KMS-11 (cell line): ENCODE measurements around the gene DPYSL5.
"Not testable (repeated sequence)": the region's sequence is repeated elsewhere in the genome, so short reads cannot be mapped to it uniquely, and the experiment has no call there.

Experiments used
- H2AFZ ChIP-seq: fragments of 200-600 bp; sonication (generic); 2 replicates; pipeline ENCODE4 v1.6.1; 2016; ENCODE audit warnings: antibody characterized with exemption, mixed run types, low read depth
- H3K27ac ChIP-seq: fragments of 200-600 bp; sonication (generic); 2 replicates; pipeline ENCODE4 v1.6.1; 2016; ENCODE audit warnings: mild to moderate bottlenecking, mixed run types
- H3K27me3 ChIP-seq: fragments of 200-600 bp; sonication (generic); 2 replicates; pipeline ENCODE4 v1.6.1; 2017; ENCODE audit warnings: mild to moderate bottlenecking, low read depth, mixed run types, moderate library complexity; ENCODE audit not compliant: insufficient read depth
- H3K36me3 ChIP-seq: fragments of 200-600 bp; sonication (generic); 2 replicates; pipeline ENCODE4 v1.6.1; 2017; ENCODE audit warnings: mild to moderate bottlenecking, mixed run types; ENCODE audit not compliant: insufficient read depth
- H3K4me1 ChIP-seq: fragments of 200-600 bp; sonication (generic); 2 replicates; pipeline ENCODE4 v1.6.1; 2016; ENCODE audit warnings: mild to moderate bottlenecking, low read depth, mixed run types; ENCODE audit not compliant: poor library complexity, severe bottlenecking
- H3K4me2 ChIP-seq: fragments of 200-600 bp; sonication (generic); 2 replicates; pipeline ENCODE4 v1.7.0; 2016; ENCODE audit warnings: mild to moderate bottlenecking, mixed run types
- H3K4me3 ChIP-seq: fragments of 200-600 bp; sonication (generic); IDR thresholded peaks from 2 replicates; pipeline ENCODE4 v1.6.1; 2017; ENCODE audit warnings: low read depth, low read length, mixed read lengths; ENCODE audit not compliant: insufficient read depth
- H3K79me2 ChIP-seq: fragments of 200-600 bp; sonication (generic); 2 replicates; pipeline ENCODE4 v1.6.1; 2016; ENCODE audit warnings: low read depth, mixed run types; ENCODE audit not compliant: insufficient read depth
- H3K9ac ChIP-seq: fragments of 200-600 bp; sonication (generic); 2 replicates; pipeline ENCODE4 v1.6.1; 2016; ENCODE audit warnings: mild to moderate bottlenecking, mixed run types
- H4K20me1 ChIP-seq: fragments of 200-600 bp; sonication (generic); 2 replicates; pipeline ENCODE4 v1.6.1; 2016; ENCODE audit warnings: mild to moderate bottlenecking, mixed run types; ENCODE audit not compliant: insufficient read depth
- TF ChIP-seq, protein P1 (sequence below): fragments of 200-600 bp; sonication (generic); conservative IDR thresholded peaks from 2 replicates; pipeline ENCODE4 v1.6.1; 2017; ENCODE audit warnings: low read depth, mild to moderate bottlenecking, antibody characterized with exemption, low read length, moderate library complexity, mixed read lengths

Gene DPYSL5

GRCh38 chr2:26877276-26877675, 29.3 kb downstream of the DPYSL5 start:
- Histone ChIP-seq H3K9ac (no peak overlapping the region), H3K4me1 (no peaks in the 10 kb centered on the region), H2AFZ (no peak overlapping the region), H3K36me3 (no peaks in the 10 kb centered on the region), H3K79me2 (no peaks in the 10 kb centered on the region), H3K4me3 (no peak overlapping the region), H3K27ac (no peak overlapping the region), H3K27me3 (no peaks in the 10 kb centered on the region), H4K20me1 (no peaks in the 10 kb centered on the region), H3K4me2 (no peak overlapping the region)
- TF ChIP-seq, protein P1, sequence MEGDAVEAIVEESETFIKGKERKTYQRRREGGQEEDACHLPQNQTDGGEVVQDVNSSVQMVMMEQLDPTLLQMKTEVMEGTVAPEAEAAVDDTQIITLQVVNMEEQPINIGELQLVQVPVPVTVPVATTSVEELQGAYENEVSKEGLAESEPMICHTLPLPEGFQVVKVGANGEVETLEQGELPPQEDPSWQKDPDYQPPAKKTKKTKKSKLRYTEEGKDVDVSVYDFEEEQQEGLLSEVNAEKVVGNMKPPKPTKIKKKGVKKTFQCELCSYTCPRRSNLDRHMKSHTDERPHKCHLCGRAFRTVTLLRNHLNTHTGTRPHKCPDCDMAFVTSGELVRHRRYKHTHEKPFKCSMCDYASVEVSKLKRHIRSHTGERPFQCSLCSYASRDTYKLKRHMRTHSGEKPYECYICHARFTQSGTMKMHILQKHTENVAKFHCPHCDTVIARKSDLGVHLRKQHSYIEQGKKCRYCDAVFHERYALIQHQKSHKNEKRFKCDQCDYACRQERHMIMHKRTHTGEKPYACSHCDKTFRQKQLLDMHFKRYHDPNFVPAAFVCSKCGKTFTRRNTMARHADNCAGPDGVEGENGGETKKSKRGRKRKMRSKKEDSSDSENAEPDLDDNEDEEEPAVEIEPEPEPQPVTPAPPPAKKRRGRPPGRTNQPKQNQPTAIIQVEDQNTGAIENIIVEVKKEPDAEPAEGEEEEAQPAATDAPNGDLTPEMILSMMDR = no peak

GRCh38 chr2:26880161-26880560, 32.2 kb downstream of the DPYSL5 start:
- no peak overlapping the region for H3K9ac ChIP-seq
- no peaks in the 10 kb centered on the region for H4K20me1 ChIP-seq
- H3K79me2 ChIP-seq = no peaks in the 10 kb centered on the region
- H3K36me3 ChIP-seq = no peaks in the 10 kb centered on the region
- H3K27me3 ChIP-seq = no peaks in the 10 kb centered on the region
- H3K27ac ChIP-seq = no peak overlapping the region
- no peak overlapping the region for H3K4me2 ChIP-seq
- H2AFZ ChIP-seq = no peak overlapping the region
- H3K4me3 ChIP-seq = no peak overlapping the region
- TF ChIP-seq, protein P1 = no peak
- H3K4me1 ChIP-seq = no peaks in the 10 kb centered on the region

GRCh38 chr2:26880910-26881435, 33.0 kb downstream of the DPYSL5 start:
- no peak overlapping the region for H3K9ac ChIP-seq

DNA sequence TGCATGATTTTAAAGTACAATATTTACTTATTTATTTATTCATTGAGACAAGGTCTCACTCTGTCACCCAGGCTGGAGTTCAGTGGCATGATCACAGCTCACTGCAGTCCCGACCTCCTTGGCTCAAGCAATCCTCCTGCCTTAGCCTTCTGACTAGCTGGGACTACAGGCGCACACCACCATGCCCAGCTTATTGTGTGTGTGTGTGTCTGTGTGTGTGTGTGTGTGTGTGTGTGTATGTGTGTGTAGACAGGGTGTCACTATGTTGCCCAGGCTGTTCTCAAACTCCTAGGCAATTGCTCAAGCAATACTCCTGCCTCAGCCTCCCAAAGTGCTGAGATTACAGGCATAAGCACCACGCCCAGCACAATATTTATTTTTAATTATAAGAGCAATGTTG, 34.3 kb downstream of the DPYSL5 start:
- not testable (repeated sequence) for H2AFZ ChIP-seq, H3K27me3 ChIP-seq, H3K79me2 ChIP-seq, H3K9ac ChIP-seq, H3K4me2 ChIP-seq, H4K20me1 ChIP-seq, H3K36me3 ChIP-seq, H3K27ac ChIP-seq, H3K4me3 ChIP-seq, H3K4me1 ChIP-seq

More at GRCh38 chr2:26880910-26881435, 33.0 kb downstream of the DPYSL5 start:
- Histone ChIP-seq H3K27me3 (no peaks in the 10 kb centered on the region), H3K36me3 (no peaks in the 10 kb centered on the region), H4K20me1 (no peaks in the 10 kb centered on the region), H3K4me3 (no peak overlapping the region), H3K27ac (no peak overlapping the region), H3K79me2 (no peaks in the 10 kb centered on the region), H3K4me2 (no peak overlapping the region), H3K4me1 (no peaks in the 10 kb centered on the region), H2AFZ (no peak overlapping the region)
- TF ChIP-seq, protein P1 = no peak

DNA sequence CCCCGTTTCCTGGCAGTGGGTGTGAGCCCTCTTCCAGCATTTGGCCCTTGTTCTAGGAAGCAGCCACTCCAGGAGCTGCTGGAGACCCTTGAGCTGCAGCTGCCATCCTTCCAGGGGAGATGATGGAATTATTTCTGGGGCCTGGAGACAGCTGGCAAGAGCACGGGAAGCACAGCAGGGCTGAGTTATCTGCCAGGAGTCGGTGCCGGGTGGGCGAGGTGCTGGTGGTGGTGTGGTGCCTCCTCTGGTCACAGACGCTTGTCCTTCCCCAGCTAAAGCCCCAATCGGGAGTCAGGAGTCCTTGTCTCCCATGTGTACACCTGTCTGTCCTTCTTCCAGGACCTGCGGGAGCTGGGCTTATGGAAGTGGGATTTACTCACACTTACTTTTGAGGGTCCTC, 36.0 kb downstream of the DPYSL5 start:
- H3K79me2 ChIP-seq = no peaks in the 10 kb centered on the region
- H3K36me3 ChIP-seq = no peaks in the 10 kb centered on the region
- H3K4me2 ChIP-seq = no peak overlapping the region
- TF ChIP-seq, protein P1 = no peak
- no peak overlapping the region for H2AFZ ChIP-seq
- no peak overlapping the region for H3K27ac ChIP-seq
- H3K4me1 ChIP-seq = no peaks in the 10 kb centered on the region
- H3K4me3 ChIP-seq = no peak overlapping the region
- no peaks in the 10 kb centered on the region for H4K20me1 ChIP-seq
- H3K27me3 ChIP-seq = no peaks in the 10 kb centered on the region
- H3K9ac ChIP-seq = no peak overlapping the region
